SU-DHL-6 (cell line): ENCODE data around the gene SPDEF.

Experiments
- EZH2phosphoT487 ChIP-seq: fragments of 200-600 bp; sonication (generic), shearing (Covaris generic); conservative IDR thresholded peaks from 2 replicates; pipeline ENCODE4 v1.6.1; 2018; ENCODE audit warnings: mild to moderate bottlenecking, antibody characterized with exemption, low read length, moderate library complexity, mixed read lengths
- TF ChIP-seq, protein P1 (sequence below): fragments of 200-600 bp; sonication (generic); IDR thresholded peaks from one replicate; pipeline ENCODE4 v1.5.1; 2017; ENCODE audit warnings: antibody characterized with exemption, mild to moderate bottlenecking, low read length, moderate library complexity; ENCODE audit not compliant: insufficient read depth, poor library complexity, severe bottlenecking

DNA sequence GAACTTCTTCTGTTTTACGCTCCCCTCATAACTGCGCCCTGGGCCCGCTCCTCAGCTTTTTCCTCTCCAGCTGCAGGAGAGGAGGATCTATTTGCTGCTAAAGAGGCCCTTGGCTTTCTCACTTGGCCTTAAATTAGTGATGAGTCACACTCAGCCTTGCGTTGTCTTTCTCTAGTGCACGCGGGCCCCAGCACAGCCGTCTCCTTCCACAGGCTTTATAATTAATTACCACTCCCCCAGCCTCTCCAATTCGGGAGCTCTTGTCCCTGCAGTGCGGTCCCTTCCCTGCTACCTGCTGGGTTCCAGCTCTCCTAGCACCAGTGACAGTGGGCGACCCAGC lies 65.1 kb downstream of the SPDEF start:
- TF ChIP-seq, protein P1, sequence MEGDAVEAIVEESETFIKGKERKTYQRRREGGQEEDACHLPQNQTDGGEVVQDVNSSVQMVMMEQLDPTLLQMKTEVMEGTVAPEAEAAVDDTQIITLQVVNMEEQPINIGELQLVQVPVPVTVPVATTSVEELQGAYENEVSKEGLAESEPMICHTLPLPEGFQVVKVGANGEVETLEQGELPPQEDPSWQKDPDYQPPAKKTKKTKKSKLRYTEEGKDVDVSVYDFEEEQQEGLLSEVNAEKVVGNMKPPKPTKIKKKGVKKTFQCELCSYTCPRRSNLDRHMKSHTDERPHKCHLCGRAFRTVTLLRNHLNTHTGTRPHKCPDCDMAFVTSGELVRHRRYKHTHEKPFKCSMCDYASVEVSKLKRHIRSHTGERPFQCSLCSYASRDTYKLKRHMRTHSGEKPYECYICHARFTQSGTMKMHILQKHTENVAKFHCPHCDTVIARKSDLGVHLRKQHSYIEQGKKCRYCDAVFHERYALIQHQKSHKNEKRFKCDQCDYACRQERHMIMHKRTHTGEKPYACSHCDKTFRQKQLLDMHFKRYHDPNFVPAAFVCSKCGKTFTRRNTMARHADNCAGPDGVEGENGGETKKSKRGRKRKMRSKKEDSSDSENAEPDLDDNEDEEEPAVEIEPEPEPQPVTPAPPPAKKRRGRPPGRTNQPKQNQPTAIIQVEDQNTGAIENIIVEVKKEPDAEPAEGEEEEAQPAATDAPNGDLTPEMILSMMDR, result no peak
- no peak for TF ChIP-seq EZH2phosphoT487
